H1 (cell line): Measurements from ENCODE around the gene THAP9. TPM values are rescaled to one million over a fixed set of nuclear protein-coding genes. Genes with fewer than 3 reads are reported as not detected.

Experiments
- CHD1 ChIP-seq: IDR thresholded peaks from 2 replicates; pipeline ENCODE4 v1.6.1; 2012; ENCODE audit warnings: low read depth, low read length, improper control_type of control experiment
- SAP30 ChIP-seq: fragments of 300-600 bp; sonication (generic); IDR thresholded peaks from 2 replicates; pipeline ENCODE4 v1.7.1; 2012; ENCODE audit warnings: low read length, moderate library complexity, mild to moderate bottlenecking, inconsistent platforms; ENCODE audit not compliant: insufficient read depth, insufficient replicate concordance
- SIRT6 ChIP-seq: IDR thresholded peaks from one replicate; pipeline ENCODE4 v1.7.1; 2012; ENCODE audit warnings: low read length, inconsistent platforms
- TBP ChIP-seq: IDR thresholded peaks from 2 replicates; pipeline ENCODE4 v1.6.1; 2011; ENCODE audit warnings: low read depth, low read length, improper control_type of control experiment
- polyA plus RNA-seq, 7 experiments: library from polyadenylated mRNA; depleted of rRNA in 3 of 7; stranded (reverse) in 5 of 7; unstranded in 2 of 7; fragments of >200 nt in 5 of 7; fragments of 200-250 nt in 2 of 7; gene quantifications; 1 replicate in 5 of 7; 2 replicates in 1 of 7; 4 replicates in 1 of 7; pipeline versions ENCODE4 v1.2.1 to v1.2.3, GENCODE V29; 2011 to 2013; ENCODE audit warnings: missing spikeins in 2 of 7, mixed read lengths in 2 of 7
- total RNA-seq: library from RNA; stranded (reverse); fragmentation: NEBNext Ultra II Directional; extraction: Animal tissue kit (Norgen Biotek cat#: 25700); gene quantifications from 2 replicates; pipeline ENCODE4 v1.2.1, GENCODE V29; 2021
- TF ChIP-seq, protein P1 (sequence below): fragments of 300-600 bp; sonication (generic); IDR thresholded peaks from 2 replicates; pipeline ENCODE4 v1.7.1; 2012; ENCODE audit warnings: low read length, moderate library complexity, mild to moderate bottlenecking, inconsistent platforms; ENCODE audit not compliant: insufficient replicate concordance
- TF ChIP-seq, protein P2 (sequence below): IDR thresholded peaks from 2 replicates; pipeline ENCODE4 v1.6.1; 2012; ENCODE audit warnings: low read length, inconsistent platforms
- TF ChIP-seq, protein P3 (sequence below): IDR thresholded peaks from 2 replicates; pipeline ENCODE4 v1.6.1; 2011; ENCODE audit warnings: low read depth, mild to moderate bottlenecking, low read length; ENCODE audit not compliant: insufficient read depth

The THAP9 gene
- total and polyA plus RNA-seq, 2 of the 8 experiments (the other 6 are each of a cell fraction or from before 2014, with no cell fraction given), result 6.1 to 13.2 TPM

DNA sequence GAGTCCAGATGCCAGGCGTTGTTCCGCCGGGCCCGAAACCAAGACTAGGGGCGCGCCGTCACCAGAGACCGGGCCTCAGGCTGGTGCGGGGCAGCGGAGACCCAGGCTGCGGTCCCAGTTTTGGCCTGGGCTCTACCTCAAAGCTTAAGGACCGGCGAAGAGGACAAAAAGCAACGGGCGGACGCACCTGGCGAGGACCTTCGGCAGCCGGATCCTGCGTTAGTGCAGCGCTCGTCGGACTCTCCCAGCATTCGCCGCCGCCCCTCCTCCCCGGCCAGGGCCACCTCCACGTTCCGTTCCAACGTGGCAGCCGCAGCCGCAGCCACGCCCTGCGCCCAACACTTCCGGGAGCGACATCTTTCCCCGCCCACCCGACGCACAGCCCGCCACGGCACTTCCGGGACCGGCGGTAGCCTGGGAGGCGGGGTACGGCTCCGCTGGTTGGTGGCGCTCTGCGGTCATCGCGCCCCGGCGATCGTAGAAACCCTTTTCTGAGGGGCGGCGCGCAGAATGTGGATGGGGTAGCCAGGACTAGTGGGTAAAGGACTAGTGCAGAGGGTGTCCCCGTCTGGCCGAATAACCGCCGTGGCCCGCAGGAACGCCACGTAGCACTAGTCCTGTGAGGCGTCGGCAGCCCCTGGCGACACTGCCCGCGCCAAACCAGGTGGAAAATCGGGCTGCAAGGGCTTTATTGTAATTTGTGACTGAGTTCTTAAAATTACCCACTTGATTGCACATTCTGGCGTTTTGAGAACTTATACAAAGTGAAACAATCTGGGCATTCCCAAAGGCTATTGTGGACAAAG, 9.4 kb upstream of the THAP9 start, which contains the start of gene SEC31A (continued):
- TF ChIP-seq, protein P1, sequence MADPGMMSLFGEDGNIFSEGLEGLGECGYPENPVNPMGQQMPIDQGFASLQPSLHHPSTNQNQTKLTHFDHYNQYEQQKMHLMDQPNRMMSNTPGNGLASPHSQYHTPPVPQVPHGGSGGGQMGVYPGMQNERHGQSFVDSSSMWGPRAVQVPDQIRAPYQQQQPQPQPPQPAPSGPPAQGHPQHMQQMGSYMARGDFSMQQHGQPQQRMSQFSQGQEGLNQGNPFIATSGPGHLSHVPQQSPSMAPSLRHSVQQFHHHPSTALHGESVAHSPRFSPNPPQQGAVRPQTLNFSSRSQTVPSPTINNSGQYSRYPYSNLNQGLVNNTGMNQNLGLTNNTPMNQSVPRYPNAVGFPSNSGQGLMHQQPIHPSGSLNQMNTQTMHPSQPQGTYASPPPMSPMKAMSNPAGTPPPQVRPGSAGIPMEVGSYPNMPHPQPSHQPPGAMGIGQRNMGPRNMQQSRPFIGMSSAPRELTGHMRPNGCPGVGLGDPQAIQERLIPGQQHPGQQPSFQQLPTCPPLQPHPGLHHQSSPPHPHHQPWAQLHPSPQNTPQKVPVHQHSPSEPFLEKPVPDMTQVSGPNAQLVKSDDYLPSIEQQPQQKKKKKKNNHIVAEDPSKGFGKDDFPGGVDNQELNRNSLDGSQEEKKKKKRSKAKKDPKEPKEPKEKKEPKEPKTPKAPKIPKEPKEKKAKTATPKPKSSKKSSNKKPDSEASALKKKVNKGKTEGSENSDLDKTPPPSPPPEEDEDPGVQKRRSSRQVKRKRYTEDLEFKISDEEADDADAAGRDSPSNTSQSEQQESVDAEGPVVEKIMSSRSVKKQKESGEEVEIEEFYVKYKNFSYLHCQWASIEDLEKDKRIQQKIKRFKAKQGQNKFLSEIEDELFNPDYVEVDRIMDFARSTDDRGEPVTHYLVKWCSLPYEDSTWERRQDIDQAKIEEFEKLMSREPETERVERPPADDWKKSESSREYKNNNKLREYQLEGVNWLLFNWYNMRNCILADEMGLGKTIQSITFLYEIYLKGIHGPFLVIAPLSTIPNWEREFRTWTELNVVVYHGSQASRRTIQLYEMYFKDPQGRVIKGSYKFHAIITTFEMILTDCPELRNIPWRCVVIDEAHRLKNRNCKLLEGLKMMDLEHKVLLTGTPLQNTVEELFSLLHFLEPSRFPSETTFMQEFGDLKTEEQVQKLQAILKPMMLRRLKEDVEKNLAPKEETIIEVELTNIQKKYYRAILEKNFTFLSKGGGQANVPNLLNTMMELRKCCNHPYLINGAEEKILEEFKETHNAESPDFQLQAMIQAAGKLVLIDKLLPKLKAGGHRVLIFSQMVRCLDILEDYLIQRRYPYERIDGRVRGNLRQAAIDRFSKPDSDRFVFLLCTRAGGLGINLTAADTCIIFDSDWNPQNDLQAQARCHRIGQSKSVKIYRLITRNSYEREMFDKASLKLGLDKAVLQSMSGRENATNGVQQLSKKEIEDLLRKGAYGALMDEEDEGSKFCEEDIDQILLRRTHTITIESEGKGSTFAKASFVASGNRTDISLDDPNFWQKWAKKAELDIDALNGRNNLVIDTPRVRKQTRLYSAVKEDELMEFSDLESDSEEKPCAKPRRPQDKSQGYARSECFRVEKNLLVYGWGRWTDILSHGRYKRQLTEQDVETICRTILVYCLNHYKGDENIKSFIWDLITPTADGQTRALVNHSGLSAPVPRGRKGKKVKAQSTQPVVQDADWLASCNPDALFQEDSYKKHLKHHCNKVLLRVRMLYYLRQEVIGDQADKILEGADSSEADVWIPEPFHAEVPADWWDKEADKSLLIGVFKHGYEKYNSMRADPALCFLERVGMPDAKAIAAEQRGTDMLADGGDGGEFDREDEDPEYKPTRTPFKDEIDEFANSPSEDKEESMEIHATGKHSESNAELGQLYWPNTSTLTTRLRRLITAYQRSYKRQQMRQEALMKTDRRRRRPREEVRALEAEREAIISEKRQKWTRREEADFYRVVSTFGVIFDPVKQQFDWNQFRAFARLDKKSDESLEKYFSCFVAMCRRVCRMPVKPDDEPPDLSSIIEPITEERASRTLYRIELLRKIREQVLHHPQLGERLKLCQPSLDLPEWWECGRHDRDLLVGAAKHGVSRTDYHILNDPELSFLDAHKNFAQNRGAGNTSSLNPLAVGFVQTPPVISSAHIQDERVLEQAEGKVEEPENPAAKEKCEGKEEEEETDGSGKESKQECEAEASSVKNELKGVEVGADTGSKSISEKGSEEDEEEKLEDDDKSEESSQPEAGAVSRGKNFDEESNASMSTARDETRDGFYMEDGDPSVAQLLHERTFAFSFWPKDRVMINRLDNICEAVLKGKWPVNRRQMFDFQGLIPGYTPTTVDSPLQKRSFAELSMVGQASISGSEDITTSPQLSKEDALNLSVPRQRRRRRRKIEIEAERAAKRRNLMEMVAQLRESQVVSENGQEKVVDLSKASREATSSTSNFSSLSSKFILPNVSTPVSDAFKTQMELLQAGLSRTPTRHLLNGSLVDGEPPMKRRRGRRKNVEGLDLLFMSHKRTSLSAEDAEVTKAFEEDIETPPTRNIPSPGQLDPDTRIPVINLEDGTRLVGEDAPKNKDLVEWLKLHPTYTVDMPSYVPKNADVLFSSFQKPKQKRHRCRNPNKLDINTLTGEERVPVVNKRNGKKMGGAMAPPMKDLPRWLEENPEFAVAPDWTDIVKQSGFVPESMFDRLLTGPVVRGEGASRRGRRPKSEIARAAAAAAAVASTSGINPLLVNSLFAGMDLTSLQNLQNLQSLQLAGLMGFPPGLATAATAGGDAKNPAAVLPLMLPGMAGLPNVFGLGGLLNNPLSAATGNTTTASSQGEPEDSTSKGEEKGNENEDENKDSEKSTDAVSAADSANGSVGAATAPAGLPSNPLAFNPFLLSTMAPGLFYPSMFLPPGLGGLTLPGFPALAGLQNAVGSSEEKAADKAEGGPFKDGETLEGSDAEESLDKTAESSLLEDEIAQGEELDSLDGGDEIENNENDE, result no peak
- TF ChIP-seq, protein P2, sequence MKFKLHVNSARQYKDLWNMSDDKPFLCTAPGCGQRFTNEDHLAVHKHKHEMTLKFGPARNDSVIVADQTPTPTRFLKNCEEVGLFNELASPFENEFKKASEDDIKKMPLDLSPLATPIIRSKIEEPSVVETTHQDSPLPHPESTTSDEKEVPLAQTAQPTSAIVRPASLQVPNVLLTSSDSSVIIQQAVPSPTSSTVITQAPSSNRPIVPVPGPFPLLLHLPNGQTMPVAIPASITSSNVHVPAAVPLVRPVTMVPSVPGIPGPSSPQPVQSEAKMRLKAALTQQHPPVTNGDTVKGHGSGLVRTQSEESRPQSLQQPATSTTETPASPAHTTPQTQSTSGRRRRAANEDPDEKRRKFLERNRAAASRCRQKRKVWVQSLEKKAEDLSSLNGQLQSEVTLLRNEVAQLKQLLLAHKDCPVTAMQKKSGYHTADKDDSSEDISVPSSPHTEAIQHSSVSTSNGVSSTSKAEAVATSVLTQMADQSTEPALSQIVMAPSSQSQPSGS, result peak; percentile 50; the same call in 1 of the 2 replicates
- TF ChIP-seq CHD1 (no peak), SAP30 (no peak), TBP (peak; percentile 85), SIRT6 (no peak)
- TF ChIP-seq, protein P3, sequence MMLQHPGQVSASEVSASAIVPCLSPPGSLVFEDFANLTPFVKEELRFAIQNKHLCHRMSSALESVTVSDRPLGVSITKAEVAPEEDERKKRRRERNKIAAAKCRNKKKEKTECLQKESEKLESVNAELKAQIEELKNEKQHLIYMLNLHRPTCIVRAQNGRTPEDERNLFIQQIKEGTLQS, result peak; percentile 67
